Stimulated activated CD8-positive, alpha-beta memory T cell treated with anti-CD3 and anti-CD28 coated beads, Interleukin-15, amount 100 ng/mL, for 24 hours (primary cell): ENCODE measurements around the gene API5.

Experiments used
- DNase-seq: peaks from one replicate; pipeline ENCODE4 v3.0.0-alpha.2; 2020; ENCODE audit warnings: low read depth

API5 gene

DNA sequence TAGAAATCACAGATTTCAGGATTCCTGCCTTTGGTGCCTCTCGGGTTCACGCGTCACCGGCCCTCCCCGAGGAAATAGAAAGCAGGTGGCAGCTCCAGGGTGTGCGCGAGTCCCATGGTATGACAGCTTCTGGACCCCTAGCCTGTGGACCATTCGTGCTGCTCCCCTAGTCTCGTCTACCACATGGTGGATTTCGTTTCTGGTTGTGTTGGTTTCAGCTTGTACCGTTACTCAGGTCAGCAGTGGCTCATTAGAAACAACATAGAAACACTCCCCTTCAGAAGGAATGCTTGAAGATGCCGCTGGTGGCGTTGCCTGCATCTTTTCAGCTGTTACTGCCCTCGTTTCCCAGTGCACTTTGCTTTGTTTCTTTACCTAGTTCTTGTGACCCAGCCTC, 47.6 kb downstream of the API5 start:
- DNase-seq, result peak; percentile 16

DNA sequence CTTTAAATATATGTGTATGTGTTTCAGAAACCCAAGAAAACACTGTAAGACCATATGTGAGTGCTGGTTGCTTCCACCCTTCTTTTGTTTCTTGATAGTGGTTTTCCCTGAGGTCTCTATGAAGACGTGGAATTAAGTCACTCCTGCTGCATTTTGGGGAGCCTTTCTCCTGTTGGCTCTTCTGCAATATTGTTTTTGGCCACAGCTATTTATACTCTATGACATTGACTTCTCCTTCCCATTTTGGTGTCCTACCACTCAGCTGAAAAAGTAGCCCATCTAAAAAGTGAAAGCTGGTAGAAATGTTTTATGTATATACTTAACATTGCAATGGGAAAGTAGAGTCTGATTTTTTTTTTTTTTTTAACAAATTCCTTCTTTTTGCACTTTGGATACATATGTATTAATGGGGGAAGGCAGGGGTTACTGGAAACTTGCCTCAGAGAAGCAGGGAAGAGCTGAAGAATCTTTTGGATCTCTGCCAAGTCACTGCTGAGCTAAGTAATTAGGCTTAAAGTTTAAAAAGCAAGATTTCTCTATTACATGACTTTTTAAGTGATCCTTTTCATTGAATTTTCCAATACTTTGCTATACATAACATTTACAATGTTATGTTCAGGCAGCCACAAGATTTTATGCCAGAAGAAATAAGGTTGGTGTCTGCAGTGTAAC, 48.7 kb downstream of the API5 start:
- no peak for DNase-seq

GRCh38 chr11:43366677-43367076, 54.9 kb downstream of the API5 start:
- no peak for DNase-seq

DNA sequence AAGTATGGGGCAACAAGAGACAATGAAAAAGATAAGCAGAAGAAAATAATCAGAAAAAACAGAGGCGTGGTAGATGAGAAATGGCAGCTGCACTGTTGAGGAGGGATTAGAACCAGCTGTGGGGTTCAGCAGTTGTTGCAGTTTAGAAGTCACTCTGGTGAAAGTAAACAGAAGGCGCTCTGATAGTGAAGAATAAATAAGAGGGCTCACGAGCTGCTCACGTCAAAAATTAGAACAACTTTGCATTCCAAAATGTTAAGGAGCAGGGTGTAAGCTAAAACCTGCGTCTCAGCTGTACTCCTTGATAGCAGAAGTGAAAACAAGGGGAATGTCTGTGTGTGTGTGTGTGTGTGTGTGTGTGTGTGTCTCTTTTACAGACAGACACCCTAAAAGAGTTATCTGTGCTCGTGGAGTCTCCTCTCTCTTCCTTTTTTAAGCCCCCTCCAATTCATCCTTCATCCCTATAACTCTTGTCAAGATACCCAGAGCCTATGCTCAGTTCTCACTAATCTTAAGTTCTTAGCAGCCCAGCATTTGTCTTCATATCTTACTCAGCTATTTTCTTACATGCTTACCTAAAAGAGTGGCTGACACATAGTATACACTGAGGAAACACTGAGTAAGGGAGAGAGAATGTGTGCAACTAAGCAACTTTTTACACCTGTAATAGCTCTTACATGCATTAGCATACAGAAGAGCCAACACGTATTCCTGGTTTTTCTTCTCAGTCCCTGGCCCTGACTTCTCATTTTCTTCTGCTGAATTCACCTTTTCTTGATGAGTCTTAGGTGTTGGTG, 55.8 kb downstream of the API5 start:
- no peak for DNase-seq

DNA sequence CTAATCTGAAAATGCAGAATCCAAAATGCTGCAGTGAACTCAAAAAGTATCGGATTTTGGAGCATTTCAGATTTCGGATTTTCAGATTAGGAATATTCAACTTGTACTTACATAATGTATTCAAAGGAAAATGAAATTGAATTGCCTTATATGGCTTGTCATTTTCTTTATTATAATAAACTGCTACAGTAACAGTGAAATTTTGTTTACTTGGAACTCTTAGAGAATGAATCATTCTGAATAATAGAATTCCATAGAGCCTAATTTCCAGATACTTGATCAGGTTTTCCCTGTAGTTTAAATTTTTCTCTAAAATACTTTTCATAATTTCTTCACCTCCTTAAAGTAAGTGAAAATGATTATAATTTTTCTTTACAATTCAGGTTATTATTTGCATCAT, 64.3 kb downstream of the API5 start:
- no peak for DNase-seq

DNA sequence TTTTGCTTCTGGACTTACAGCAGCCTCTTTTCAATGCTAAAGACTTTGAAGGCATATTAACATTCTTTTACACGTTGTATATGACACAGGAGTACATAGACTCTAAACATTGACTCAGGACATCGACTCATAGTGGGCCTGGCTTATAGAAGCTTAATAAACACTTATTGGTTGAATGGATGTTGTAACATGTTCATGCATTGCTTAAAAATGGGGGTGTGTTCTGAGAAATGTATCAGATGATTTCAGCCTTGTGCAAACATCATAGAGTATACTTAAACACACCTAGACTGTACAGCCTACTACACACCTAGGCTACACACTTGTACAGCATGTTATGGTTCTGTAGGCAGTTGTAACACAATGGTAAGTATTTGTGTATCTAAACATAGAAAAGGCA, 64.8 kb downstream of the API5 start:
- no peak for DNase-seq

- no peak for DNase-seq
Measured at GRCh38 chr11:43377389-43377788, 65.6 kb downstream of the API5 start.

GRCh38 chr11:43378897-43379296, 67.1 kb downstream of the API5 start:
- no peak for DNase-seq

GRCh38 chr11:43381802-43382201, 70.0 kb downstream of the API5 start:
- DNase-seq, result no peak

GRCh38 chr11:43382614-43383013, 70.8 kb downstream of the API5 start:
- DNase-seq, result no peak

GRCh38 chr11:43384393-43384792, 72.6 kb downstream of the API5 start:
- DNase-seq, result no peak

DNA sequence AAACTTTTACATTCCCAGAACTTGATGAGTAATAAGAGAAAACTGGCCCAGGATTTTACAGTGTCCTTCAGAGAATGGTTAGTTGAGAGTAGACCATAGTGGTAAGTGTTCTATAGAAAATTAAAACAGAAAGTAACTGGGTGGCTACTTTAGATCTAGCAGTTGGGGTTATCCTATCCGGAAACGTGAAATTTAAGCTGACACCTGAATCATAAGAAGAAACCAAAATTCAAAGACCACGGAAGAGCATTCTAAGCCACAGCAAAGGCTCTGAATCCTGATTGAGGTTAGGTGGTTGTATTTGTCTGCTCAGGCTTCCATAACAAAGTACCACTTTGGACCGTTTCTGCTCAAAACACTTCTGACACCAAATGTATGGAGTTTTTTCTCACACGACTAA, 80.9 kb downstream of the API5 start:
- no peak for DNase-seq

- DNase-seq, result no peak
Measured at GRCh38 chr11:43393765-43394355, 82.1 kb downstream of the API5 start.
